GM21423 (cell line): ENCODE results near the gene B3GNT7.
"Not testable (repeated sequence)": the region's sequence is repeated elsewhere in the genome, so short reads cannot be mapped to it uniquely, and the experiment has no call there.

Source experiments
- ATAC-seq: cut with Tn5 transposase; IDR thresholded peaks from one replicate; pipeline ENCODE4 v1.9.1; 2021; ENCODE audit warnings: mild to moderate bottlenecking, moderate library complexity; ENCODE audit not compliant: unreplicated experiment

The B3GNT7 gene, protein sequence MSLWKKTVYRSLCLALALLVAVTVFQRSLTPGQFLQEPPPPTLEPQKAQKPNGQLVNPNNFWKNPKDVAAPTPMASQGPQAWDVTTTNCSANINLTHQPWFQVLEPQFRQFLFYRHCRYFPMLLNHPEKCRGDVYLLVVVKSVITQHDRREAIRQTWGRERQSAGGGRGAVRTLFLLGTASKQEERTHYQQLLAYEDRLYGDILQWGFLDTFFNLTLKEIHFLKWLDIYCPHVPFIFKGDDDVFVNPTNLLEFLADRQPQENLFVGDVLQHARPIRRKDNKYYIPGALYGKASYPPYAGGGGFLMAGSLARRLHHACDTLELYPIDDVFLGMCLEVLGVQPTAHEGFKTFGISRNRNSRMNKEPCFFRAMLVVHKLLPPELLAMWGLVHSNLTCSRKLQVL

DNA sequence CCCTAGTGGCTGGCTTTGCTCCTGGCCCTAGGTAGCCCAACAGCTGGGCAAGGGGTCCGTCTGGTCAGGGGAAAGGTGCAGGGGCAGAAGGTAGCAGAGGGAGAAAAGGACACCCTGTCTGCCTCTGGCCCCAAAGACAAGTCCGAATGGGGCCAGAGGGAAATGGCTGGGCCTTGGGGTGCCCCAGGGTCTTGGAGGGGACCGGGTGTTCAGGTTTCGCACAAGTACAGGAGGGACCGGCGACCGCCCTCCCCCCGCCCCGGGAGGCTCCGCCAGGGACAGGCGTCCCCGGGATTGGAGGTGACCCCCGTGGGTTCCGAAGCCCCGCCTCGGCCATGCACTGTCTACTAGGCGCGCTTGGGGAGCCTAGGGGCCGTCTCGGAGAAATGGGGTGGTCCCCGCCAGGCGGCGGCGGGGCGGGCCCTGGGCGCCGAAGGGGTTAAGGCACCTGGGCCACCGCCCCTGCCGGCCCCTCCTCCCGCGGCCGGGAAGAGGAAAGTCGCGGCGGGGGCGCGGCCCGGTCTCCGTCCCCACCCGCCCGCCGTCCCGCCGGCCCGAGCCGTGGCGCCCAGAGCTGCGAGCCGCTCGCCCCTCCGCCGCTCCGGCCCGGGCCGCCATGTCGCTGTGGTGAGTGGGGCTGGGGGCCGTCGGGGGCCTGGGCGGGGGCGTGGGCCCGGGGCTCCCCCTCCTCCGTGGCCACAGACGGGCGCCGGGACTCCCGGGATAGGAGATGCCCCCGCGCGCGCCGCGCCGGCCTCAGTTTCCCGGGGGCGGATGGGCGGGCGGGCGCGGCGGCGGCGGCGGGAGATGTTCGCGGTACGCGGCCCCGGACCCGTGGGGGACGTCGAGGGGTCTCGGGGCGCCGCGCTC, at the start of gene B3GNT7:
Gene B3GNT7, plus strand, starts transcription at position 523 of the 870 bp plus-strand sequence. Its CDS starts 94 bp downstream, at position 617.
- no peak for ATAC-seq

DNA sequence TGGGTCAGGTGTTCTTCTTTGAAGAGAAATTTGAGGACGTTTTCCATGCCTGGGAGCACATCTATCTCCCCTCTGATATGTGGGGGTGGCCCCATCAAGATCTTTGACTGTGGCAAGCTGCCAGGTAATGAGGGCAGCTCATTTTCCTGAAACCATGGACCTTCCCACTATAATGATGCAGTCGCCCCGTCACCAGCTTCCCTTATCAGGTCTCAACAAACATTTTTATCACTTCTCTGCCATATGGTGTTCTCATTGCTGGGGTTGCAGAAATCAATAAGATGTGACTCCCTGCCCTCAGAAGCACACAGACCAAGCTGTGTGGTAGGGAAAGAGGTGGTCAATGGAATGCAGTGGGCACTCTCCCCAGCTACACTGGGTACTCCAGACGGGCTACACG, 48.4 kb upstream of the B3GNT7 start:
- ATAC-seq = no peak

DNA sequence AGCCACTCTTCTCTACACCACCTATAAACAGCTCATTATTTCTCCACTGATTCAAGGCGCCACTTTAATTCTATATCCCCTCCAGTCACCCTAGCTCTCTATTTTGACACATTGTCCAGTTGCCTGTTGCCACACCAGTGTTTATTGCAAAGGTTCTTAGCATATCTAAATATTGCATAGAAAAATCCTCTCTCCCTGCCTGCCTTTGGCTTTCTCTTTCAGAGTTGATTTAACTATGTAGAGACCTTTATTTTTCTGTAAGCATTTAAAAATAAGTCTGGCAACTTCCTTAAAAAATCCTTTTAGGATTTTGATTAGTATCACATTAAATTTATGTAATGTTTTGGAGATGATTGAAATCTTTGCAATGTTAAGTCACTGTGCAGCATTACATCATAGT, 47.9 kb upstream of the B3GNT7 start:
- ATAC-seq = no peak

DNA sequence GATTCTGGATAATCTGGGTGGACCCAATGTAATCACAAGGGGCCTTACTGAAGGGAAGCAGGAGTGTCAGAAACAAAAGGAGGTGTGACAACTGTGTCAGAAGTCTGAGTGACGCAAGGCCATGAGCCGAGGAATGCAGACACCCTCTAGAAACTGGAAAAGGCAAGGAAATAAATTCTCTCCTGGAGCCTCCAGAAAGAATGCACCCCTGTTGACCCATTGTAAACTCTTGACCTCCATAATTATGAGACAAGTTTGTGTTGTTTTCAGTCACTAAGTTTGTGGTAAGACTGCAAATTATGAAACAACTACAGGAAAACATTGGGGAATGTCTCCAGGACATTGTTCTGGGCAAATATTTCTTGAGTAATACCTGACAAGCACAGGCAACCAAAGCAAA, 47.3 kb upstream of the B3GNT7 start:
- ATAC-seq = no peak

DNA sequence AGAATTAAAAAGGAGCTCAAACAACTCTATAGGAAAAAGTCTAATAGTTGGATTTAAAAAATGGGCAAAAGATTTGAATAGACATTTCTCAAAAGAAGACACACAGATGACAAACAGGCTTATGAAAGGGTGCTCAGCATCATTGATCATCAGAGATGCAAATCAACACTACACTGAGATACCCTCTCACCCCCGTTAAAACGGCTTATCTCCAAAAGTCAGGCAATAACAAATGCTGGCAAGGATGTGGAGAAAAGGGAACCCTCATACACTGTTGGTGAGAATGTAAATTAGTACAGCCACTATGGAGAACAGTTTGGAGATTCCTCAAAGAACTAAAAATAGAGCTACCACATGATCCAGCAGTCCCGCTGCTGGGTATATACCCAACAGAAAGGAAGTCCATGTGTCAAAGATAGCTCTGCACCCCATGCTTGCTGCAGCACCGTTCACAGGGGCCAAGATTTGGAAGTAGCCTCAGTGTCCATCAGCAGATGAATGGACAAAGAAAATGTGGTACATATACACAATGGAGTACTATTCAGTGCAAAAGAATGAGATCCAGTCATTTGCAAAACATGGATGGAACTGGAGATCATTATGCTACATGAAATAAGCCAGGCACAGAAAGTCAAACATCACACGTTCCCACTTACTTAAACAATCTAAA, 46.7 kb upstream of the B3GNT7 start:
- no peak for ATAC-seq

DNA sequence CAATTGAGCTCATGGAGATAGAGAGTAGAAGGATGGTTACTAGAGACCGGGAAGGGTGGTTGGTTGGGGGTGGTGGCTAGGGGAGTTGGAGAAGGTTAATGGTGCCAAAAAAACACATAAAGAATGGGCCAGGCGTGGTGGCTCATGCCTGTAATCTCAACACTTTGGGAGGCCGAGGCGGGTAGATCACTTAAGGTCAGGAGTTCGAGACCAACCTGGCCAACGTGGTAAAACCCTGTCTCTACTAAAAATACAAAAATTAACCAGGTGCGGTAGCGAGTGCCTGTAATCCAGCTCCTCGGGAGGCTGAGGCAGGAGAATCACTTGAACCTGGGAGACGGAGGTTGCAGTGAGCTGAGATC, 46.2 kb upstream of the B3GNT7 start:
- ATAC-seq = not testable (repeated sequence)

DNA sequence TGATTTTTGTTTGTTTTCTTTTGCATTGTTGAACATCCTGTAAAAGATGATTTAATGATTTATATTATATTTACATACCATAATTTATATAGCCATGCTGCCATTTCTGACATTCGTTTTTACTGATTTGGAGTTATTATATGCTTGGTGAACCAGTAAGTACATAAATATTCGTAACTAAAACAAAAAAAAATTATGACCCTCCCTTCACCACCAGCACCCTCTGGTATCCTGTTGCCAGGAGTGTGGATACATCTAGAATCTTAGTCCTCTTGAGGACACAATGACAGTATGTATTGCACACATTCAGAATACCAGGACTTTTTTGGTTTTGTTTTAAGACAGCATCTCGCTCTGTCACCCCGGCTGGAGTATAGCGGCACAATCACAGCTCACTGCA, 43.9 kb upstream of the B3GNT7 start:
- no peak for ATAC-seq

DNA sequence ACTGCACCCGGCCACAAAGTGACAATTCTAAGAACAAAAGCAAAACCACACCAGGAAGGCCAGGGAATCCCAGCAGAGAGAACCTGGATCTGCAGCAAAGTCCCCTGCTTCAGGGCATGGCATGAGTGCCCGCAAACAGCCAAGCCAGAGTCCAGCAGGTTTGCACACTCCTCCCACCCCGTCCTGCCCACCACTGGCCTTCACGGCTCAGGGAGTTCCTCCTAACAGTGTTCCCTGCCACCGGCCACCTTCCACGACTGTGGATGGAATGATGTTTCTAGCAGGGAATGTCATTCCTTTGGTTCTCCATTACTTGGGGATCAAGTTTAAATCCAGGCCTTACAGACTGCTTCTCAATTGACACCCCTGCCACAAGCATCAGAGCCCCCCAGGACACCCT, 42.0 kb upstream of the B3GNT7 start:
- no peak for ATAC-seq

DNA sequence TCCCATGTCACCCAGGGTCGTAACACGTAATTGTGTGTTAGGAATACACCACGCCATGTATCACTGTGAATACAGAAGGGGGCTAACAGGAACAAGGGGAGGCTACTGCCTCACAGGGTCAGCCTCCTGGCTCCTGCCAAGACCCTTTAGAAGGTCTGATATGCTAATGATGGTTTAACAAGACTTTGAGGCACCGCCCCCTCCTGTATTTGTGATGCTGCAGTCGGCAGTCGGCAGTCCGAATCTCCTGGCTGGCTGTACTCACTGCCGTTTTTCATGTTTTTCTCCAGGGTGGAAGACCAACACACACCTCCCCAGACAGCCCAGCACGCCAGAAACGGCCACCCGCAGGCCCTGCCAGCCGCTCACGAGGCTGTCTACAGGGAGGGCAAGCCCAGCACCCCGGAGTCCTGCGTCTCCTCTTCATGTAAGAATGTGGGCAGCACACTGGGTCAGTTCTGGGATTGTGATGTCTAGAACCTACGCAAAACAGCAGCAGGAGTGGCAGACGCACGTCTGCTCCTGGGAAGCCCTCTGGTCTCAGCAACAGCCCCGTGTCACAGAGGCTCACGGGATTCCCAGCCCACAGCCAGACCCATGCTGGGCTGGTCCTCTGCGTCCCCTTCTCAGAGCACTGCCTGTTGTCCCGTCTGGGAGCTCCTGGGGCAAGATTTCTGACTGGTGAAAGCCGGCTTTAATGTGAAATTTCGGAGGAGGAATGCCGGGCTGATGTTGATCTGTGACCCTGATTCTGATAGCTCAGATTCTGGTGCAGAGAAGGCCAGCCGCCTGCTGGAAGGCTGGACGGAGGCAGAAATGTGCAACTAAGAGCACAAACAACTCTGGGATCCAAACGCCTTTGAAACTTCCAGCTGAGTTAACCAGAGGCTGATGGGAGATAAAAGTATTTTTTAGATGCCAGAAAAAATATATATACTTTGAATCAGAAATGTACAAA, 39.7 kb upstream of the B3GNT7 start:
- ATAC-seq = no peak

DNA sequence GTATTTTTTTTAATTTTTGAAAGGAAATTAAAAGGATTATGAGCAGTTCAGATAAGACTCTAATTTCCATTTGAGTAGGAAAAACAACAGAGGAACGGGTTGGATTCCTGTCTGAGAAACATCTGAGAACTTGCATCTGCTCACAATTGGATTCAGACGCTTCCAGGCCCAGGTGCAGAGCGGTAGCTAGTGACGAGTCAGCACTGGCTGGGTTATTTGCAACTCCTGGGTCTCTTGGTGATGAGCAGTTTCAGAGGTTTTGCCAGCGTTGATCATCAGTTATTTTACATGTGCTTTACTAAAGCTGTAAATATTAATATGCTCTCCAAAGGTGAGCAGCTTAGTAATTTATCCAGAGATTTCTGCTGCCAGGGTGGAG, 39.1 kb upstream of the B3GNT7 start:
- ATAC-seq = no peak

DNA sequence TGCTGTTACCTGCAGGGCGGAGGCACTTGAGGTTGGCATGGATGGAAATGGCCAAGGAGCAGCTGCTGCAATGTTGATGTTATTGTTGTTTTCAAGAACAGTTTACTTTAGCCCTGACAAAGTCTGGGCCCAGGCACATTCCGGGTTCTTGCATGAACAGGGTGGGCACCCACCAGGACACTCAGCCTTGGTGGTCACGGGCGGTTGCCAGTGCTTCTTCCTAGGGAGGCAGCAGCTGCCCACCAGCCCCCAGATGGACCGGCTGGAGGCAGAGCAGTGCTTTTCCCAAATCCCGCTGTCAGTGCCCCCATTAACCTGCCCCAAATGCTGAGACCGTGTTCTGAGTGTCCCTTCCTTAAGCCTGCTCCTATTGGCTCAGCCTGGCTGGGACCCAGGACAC, 38.5 kb upstream of the B3GNT7 start:
- no peak for ATAC-seq

DNA sequence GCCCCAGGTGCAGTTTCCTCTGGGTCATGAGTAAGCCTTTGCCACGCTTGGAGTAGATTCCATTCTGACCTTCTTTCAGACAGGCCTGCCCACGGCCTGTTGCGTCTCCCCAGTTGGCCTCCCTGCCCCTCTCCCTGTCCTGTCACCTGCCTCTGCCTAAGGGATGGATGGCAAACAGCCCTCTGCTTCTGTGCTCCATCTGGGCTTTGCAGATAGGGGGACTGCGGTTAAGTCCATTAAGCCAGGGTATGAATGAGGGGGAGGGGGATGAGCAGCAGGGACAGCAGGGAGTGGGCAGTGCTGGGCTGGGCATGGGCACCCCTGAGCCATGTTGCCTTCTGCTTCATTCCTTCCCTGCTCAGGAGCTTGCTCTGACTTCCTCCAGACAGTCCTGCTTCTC, 37.6 kb upstream of the B3GNT7 start:
- ATAC-seq = no peak

DNA sequence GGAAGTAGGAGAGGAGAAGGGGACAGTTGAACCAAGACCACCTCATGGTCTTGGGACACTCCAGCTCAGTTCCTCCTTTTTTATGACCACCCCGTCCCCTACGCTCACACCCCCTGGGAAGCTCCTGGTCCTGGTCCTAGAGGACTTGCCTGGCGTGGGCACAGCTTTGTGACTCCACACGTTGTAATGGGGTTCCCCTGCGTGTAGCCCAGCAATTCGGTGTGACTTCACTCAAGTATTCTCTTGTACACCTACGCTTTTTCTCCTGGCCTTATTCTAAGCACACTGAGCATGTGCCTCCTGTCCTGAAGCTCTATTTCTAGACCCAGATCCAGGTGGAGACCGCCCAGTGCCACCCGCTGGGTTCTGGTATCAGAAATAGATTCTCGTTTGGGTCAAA, 36.1 kb upstream of the B3GNT7 start:
- ATAC-seq = no peak

DNA sequence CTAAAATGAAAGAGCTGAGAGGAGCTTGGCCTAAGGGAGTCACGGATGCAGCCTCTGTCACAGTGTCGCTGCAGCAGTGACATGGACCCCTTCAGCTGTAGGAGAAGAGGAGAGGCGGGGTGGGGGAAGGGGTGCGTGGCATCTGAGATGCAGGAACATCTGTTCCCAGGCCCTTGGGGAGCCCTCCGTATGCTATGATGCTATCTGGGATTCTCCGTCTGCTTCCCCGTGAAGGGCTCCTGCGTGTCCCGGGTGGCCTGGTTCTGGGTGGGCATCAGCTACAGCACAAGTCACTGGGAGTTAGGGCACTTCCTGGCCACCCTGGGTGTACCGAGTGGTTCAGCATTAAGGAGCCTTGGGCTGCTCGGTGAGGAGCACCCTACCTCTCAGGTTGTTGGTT, 35.6 kb upstream of the B3GNT7 start:
- no peak for ATAC-seq

DNA sequence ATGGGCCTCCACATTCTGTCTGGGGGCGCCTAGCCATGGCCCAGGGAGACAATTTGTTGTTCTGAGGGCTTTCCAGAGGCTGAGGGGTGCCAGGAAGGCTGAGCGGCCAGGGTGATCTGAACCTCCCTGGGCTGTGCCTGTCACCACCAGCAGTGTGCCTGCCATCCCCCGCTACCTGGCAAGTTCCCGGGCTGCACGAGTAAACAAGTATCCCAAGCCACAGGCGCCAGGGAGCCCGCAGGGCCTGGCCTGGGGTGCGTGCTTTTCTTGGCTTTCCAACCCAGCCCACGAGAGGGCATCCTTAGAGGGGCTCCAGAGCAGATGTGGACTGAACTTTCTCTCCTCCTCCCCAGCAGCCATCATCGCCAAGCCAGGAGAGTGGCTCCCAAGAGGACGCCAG, 35.1 kb upstream of the B3GNT7 start:
- no peak for ATAC-seq

DNA sequence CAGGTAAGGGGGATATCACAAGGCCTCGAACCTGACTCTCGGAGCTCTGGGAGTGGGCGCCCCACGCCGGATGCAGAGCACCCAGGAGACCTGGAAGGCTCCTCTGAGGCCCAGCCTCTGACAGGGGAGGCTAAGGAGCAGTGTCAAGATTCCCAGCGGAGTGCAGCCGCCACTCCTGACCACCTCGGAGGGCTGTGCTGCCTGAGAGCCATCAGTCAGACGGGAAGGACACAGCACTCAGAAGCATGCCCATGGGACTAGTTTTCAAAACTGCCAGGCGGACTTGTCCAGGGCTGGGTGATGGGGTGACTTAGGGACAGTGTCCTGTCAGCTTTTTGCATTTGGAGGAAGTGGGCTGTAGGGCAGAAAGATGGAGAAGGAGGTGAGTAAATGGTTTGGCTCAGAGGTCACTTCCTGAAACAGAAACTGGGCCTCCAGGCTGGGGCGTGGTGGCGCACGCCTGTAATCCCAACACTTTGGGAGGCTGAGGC, 34.6 kb upstream of the B3GNT7 start:
- no peak for ATAC-seq

DNA sequence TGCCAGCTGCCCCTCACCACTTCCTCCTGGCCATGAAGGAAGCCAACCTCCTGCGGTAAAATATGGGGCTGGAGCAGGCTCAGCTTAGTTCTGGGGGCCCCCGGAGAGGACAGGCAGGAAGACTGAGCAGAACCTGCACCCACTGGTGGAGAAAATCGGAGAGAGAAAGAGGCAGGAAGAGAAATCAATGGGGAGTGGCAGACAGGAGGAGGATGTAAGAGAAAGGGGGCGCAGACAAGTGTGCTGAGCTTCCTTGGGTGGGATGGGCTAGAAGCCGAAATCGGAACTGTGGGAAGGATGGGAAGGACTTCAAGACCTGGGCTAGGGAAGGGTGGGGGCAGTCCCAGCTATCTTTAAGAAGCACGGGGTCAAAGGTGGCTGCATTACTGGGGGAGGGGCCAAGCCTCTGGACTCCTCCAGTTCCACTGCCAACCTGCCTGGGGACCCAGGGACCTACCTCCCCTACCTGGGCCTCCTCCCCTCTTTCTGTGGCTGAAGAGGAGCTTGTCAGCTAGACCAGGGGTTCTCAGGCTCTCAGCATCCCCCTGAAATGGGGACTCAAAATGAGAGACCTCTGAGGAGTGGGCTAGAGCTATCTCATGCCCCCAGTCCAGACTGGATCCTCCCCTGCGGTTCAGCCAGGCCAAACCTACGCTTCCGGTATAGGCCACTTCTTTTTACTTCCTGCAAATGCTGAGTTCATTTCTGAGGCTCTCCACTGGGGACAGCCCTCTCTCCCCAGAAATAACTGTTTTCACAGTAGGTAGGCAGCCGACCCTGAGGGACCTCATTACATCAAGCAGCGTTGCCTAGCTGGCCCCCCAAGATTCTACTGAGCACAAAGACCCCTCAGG, 33.6 kb upstream of the B3GNT7 start:
- ATAC-seq = peak; percentile 83

DNA sequence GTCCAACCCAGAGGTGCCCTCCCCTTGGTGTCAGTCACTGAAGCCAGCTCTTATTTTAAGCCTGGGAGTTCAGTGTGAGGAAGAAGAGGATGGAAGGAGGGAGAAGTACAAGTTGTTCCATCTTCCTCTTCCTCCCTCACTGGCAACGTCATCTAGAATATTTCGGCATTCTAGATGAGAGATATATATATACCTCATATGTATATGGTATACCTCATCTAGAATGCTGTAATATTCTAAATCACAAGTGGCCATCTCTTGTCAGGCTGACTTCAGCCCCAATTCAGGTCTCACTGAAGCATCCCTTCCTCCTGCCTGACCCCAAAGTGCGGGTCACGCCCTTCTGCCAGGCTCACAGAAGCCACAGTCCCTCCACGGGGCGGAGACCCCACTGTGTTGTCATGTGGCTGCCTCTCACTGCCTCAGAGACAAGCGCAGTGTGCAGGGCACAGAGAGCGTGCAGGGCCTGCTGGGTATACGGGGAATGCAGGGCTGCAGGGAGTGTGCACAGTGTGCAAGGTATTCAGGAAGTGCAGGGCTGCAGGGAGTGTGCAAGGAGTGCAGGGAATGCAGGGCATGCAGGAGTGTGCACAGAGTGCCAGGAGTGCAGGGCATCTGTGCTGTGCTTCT, 32.8 kb upstream of the B3GNT7 start:
- no peak for ATAC-seq

DNA sequence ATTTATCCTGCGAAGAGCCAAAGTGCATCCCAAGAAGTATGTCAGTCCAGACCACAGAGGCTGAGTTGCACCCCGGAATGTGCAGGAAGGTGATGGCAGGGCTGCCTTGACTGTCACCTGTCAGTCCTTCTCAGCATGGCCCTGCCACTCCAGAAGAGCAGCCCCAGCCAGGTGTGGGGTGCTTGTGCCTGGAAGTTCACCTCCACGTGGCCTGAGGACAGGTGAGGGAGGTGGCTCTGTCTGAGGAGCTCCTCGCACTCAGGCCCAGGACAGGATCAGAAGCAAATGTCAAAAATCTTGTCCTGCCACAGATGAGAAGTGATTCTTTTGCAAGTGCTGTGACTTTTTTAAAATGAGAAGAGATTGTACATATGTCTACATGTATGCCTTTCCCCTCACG, 31.4 kb upstream of the B3GNT7 start:
- ATAC-seq = no peak
